Nephron (organoid): Measurements from ENCODE around the gene RTN4.

Experiments
- H3K27ac Mint-ChIP-seq, 3 experiments: 2 replicates each; pipeline ENCODE4 v1.8.0; 2020; ENCODE audit warnings: mixed read lengths in 3 of 3, mild to moderate bottlenecking in 2 of 3, moderate library complexity in 1 of 3
- H3K27me3 Mint-ChIP-seq: 2 replicates; pipeline ENCODE4 v1.8.0; 2021; ENCODE audit warnings: low read depth, mild to moderate bottlenecking, moderate library complexity, mixed read lengths
- H3K36me3 Mint-ChIP-seq: 2 replicates; pipeline ENCODE4 v1.8.0; 2020; ENCODE audit warnings: low read depth, mixed read lengths
- H3K4me1 Mint-ChIP-seq: 2 replicates; pipeline ENCODE4 v1.8.0; 2020; ENCODE audit warnings: mixed read lengths
- H3K4me3 Mint-ChIP-seq, 3 experiments: 2 replicates each; pipeline ENCODE4 v1.8.0; 2020; ENCODE audit warnings: mild to moderate bottlenecking in 3 of 3, mixed read lengths in 3 of 3, moderate library complexity in 2 of 3
- H3K9me3 Mint-ChIP-seq: 2 replicates; pipeline ENCODE4 v1.8.0; 2020; ENCODE audit warnings: mixed read lengths
- CTCF ChIP-seq, 3 experiments: fragments of 200-600 bp; sonication (generic); IDR thresholded peaks; one replicate each; pipeline ENCODE4 v1.5.0; 2021; ENCODE audit warnings: antibody characterized with exemption in 3 of 3; ENCODE audit not compliant: unreplicated experiment in 3 of 3

The RTN4 gene

GRCh38 chr2:55063226-55063625 is 13.0 kb upstream of the RTN4 start:
- Mint-ChIP-seq H3K4me1 (no peaks in the 10 kb centered on the region), H3K36me3 (no peaks in the 10 kb centered on the region), H3K27ac (peak overlapping the region in 2 of 3 experiments; percentile 75 to 91), H3K9me3 (no peaks in the 10 kb centered on the region), H3K4me3 (no peak overlapping the region), H3K27me3 (no peaks in the 10 kb centered on the region)
- no peak for TF ChIP-seq CTCF (IDR thresholded peaks at IDR 0.05; ENCODE audit: unreplicated experiment in 3 of 3)

DNA sequence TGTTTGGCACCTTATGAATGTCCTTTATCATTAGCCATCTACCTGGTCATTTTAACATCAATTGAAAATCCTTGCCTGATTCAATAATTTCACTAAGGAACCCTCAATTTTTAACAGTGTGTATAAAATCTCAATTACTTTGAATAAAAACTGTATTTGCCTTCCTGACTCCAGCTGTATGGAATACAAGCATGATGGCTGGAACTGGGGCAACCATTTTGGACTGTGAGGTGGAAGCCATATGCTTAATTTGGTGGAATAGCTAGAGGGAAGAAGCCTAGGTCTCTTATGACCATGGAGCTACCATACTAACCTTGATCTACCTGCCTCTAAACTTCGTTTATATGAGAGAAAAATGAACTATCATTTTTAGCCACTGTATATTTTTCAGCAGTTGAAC is 12.5 kb upstream of the RTN4 start:
- H3K4me3 Mint-ChIP-seq = no peak overlapping the region
- no peaks in the 10 kb centered on the region for H3K27me3 Mint-ChIP-seq
- H3K4me1 Mint-ChIP-seq = no peaks in the 10 kb centered on the region
- H3K36me3 Mint-ChIP-seq = no peaks in the 10 kb centered on the region
- H3K9me3 Mint-ChIP-seq = no peaks in the 10 kb centered on the region
- no peak for TF ChIP-seq CTCF (IDR thresholded peaks at IDR 0.05; ENCODE audit: unreplicated experiment in 3 of 3)
- no peak overlapping the region for H3K27ac Mint-ChIP-seq

DNA sequence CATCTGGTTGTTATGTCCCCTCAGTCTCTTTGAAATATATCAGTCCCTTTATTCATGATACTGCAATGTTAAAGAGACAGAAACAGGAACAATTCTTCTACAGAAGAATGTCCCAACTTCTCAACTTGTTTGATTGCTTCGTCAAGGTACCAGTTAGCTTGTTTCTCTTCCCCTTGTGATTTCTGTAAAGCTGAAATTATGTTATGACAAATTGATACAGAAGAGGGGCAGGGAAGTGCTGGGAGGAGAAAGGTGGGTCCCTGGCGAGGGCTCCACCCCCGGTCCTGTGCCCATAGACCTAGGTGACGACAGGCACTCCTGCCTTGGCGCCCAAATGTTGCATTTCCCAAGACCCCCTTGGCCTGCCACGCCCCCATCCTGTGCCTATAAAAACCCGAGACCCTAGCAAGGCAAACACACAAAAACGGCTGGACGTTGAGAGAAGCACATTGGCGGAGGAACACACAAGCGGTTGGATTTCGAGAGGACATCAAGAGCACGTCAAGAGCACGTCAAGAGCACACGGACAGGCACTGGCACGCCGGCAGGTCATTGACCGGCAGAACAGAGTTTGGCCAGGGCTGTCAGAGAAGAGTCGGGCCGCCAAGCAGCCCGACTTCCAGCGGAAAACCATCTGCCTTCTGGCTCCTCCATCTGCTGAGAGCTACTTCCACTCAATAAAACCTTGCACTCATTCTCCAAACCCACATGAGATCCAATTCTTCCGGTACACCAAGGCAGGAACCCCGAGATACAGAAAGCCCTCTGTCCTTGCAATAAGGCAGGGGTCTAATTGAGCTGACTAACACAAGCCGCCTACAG is 11.5 kb upstream of the RTN4 start:
- H3K4me3 Mint-ChIP-seq = no peak overlapping the region
- H3K9me3 Mint-ChIP-seq = no peaks in the 10 kb centered on the region
- H3K27ac Mint-ChIP-seq = no peak overlapping the region
- H3K27me3 Mint-ChIP-seq = no peaks in the 10 kb centered on the region
- no peak for TF ChIP-seq CTCF (IDR thresholded peaks at IDR 0.05; ENCODE audit: unreplicated experiment in 3 of 3)
- no peaks in the 10 kb centered on the region for H3K36me3 Mint-ChIP-seq
- H3K4me1 Mint-ChIP-seq = no peaks in the 10 kb centered on the region

DNA sequence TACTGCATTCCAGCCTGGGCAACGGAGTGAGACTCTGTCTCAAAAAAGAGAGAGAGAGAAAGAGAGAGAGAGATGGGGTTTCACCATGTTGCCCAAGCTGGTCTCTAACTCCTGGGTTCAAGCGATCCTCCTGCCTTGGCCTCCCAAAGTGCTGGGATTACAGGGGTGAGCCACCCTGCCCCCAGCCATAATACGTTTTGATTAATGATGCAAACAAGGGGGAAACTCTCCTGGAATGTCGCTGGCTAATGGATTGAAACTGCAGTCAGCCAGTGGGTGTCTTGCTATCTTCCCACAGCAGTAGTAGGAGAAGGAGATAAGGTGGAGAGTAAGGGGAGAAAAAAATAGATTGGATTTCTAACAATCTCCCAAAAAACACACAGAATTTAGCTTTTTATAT is 9.5 kb upstream of the RTN4 start:
- TF ChIP-seq CTCF (IDR thresholded peaks at IDR 0.05; ENCODE audit: unreplicated experiment in 3 of 3) = no peak
- Mint-ChIP-seq H3K27me3 (no peaks in the 10 kb centered on the region), H3K4me3 (no peak overlapping the region), H3K9me3 (no peaks in the 10 kb centered on the region), H3K27ac (no peak overlapping the region), H3K4me1 (no peaks in the 10 kb centered on the region), H3K36me3 (no peaks in the 10 kb centered on the region)

DNA sequence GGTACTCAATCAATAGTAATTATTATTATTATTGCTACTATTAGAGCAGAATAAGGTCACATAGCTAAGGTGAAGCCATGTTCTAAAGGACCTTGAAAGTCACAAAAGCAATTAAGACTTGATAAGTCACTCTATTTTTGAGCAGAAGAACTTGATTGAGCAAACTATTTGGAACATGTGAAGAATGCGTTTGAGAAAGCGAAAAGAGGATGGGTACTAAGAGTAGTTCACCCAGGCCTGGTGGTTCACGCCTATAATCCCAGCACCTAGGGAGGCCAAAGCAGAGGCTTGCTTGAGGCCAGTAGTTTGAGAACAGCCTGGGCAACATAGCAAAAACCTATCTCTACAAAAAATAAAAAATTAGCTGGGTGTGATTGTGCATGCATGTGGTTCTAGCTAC is 7.2 kb upstream of the RTN4 start:
- Mint-ChIP-seq H3K9me3 (no peaks in the 10 kb centered on the region), H3K4me3 (no peak overlapping the region), H3K27me3 (no peaks in the 10 kb centered on the region), H3K27ac (peak overlapping the region in 1 of 3 experiments; percentile 16), H3K36me3 (no peaks in the 10 kb centered on the region), H3K4me1 (peaks cover 4% of the 10 kb centered on the region)
- TF ChIP-seq CTCF (IDR thresholded peaks at IDR 0.05; ENCODE audit: unreplicated experiment in 3 of 3) = no peak

DNA sequence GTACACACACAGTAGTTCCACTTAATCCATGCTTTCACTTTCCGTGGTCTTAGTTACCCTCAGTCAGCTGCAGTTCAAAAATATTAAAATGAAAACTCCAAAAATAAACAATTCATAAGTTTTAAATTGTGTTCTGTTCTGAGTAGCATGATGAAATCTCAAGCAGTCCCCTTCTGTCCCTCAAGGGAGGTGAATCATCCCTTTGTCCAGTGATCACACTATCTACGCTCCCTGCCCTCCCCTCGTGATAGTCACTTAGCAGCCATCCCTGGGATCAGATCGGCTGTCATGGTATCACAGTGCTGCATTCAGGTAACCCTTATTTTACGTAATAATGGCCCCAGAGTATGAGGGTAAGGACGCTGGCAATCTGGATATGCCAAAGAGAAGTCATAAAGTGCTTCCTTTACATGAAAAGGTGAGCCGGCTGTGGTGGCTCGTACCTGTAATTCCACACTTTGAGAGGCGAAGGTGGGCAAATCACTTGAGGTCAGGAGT is 5.8 kb upstream of the RTN4 start:
- no peaks in the 10 kb centered on the region for H3K27me3 Mint-ChIP-seq

More for the DNA sequence above, 5.8 kb upstream of the RTN4 start:
- Mint-ChIP-seq H3K9me3 (no peaks in the 10 kb centered on the region), H3K4me1 (peaks cover 15% of the 10 kb centered on the region), H3K36me3 (no peaks in the 10 kb centered on the region), H3K27ac (no peak overlapping the region), H3K4me3 (no peak overlapping the region)
- TF ChIP-seq CTCF (IDR thresholded peaks at IDR 0.05; ENCODE audit: unreplicated experiment in 3 of 3) = no peak
